Ectodermal cell (in vitro differentiated cells): ENCODE results near the gene HES7. TPM values are rescaled to one million over a fixed set of nuclear protein-coding genes. Genes with fewer than 3 reads are reported as not detected.
A peak's percentile ranks its signal among the peaks of the same experiment; 100 is the strongest.
"Not testable (repeated sequence)": the region's sequence is repeated elsewhere in the genome, so short reads cannot be mapped to it uniquely, and the experiment has no call there.

Experiments
- H3K27ac ChIP-seq: 2 replicates; pipeline ENCODE4 v1.7.0; 2013; ENCODE audit warnings: mild to moderate bottlenecking, low read depth, low read length; ENCODE audit not compliant: insufficient read depth, poor library complexity, severe bottlenecking
- H3K27me3 ChIP-seq: 2 replicates; pipeline ENCODE4 v1.7.0; 2013; ENCODE audit warnings: mild to moderate bottlenecking, low read length; ENCODE audit not compliant: insufficient read depth, control insufficient read depth, poor library complexity, severe bottlenecking
- H3K36me3 ChIP-seq: one replicate; pipeline ENCODE4 v1.7.0; 2013; ENCODE audit warnings: low read length; ENCODE audit not compliant: control insufficient read depth, insufficient read depth
- H3K4me1 ChIP-seq: one replicate; pipeline ENCODE4 v1.7.0; 2013; ENCODE audit warnings: low read length; ENCODE audit not compliant: control insufficient read depth, insufficient read depth
- H3K4me3 ChIP-seq: 2 replicates; pipeline ENCODE4 v1.7.0; 2013; ENCODE audit warnings: low read depth, low read length, control low read depth; ENCODE audit not compliant: insufficient read depth
- H3K9me3 ChIP-seq: 2 replicates; pipeline ENCODE4 v1.7.0; 2013; ENCODE audit warnings: mild to moderate bottlenecking, low read length, moderate library complexity; ENCODE audit not compliant: control insufficient read depth
- WGBS, 2 experiments: methylation state at CpG; one replicate each; pipeline ENCODE4 v1.1.7; 2013; ENCODE audit warnings: missing lambda C conversion rate in 2 of 2; 5-methylcytosine and 5-hydroxymethylcytosine counted together
- polyA plus RNA-seq, 4 experiments: library from polyadenylated mRNA; stranded (reverse); fragments of 50-300 nt; gene quantifications; one replicate each; pipeline ENCODE4 v1.2.3, GENCODE V29; 2013

HES7 gene
- polyA plus RNA-seq (2013, experiment 1 of 4) = not detected
- 0.21 TPM for polyA plus RNA-seq (2013, experiment 2 of 4)
- 0.91 TPM for polyA plus RNA-seq (2013, experiment 3 of 4)
- 0.53 TPM for polyA plus RNA-seq (2013, experiment 4 of 4)

GRCh38 chr17:8123695-8124349 lies at the start of gene HES7:
HES7 (minus strand) TSS chr17:8124106; CDS start chr17:8124084, 22 bp downstream.
- Histone ChIP-seq H3K4me3 (peak within 1 kb of the TSS; percentile 80), H3K27ac (no peak within 1 kb of the TSS), H3K36me3 (no peaks in the 10 kb centered on the region), H3K27me3 (peaks cover 74% of the 10 kb centered on the region), H3K9me3 (no peaks in the 10 kb centered on the region), H3K4me1 (peaks cover 18% of the 10 kb centered on the region)
- WGBS, 2 experiments = 0 to 1% methylated on average over 29 of the region's 29 CpGs

DNA sequence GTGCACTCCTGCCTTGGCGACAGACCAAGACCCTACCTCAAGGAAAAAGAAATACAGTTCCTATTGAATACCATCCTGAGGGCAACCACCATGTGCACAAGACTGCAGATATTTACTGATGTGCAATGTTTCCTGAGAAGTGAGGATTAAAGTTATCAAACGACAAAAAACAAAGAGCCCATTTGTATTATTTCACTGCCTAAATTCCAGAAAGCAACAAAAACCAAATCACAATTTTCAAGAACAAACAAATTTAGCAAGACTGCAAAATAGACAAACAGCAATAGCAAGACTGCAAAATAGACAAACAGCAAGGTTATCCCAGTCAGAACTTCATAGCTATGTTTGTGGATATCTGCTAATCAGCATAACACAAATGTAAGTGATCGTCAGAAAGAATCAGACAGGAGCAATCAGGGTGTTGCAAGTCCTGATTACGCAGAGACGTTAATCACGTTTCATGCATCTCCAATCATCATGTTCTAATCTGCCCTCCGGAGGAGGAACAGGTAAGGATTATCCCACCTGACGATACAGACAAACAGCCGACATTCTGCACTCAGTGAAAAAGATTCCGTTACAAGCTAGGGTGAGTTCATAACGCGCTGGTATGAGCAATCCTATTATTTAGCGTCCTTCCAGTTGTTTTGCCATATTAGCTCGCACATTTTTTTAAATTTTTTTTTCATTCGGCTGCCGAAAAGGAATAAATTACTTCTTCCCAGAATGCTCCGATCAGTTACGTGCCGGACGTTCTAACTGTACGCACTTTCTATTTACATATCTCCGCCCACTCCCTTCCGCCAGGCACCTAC lies 49.4 kb upstream of the HES7 start:
- 1 to 2% methylated on average over 23 of the region's 23 CpGs for WGBS, 2 experiments
- Histone ChIP-seq H3K27ac (peak overlapping the region; percentile 95), H3K4me3 (peak overlapping the region; percentile 56)

DNA sequence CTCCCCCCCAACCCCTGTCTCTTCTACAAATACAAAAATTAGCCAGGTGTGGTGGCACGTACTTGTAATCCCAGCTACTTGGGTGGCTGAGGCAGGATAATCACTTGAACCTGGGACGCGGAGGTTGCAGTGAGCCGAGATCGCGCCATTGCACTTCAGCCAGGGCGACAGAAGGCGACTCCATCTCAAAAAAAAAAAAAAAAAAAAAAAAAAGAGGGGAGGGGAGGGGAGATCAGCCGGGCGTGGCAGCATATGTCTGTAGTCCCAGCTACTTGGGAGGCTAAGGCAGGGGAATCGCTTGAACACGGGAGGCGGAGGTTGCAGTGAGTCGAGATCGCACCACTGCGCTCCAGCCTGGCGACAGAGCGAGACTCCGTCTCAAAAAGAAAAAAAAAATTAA lies 46.3 kb upstream of the HES7 start:
- H3K4me1 ChIP-seq, H3K27ac ChIP-seq, H3K4me3 ChIP-seq, H3K36me3 ChIP-seq, H3K9me3 ChIP-seq, H3K27me3 ChIP-seq: not testable (repeated sequence)
- 89 to 93% methylated on average over 16 to 19 of the region's 19 CpGs for WGBS, 2 experiments

More for the DNA sequence above, 49.4 kb upstream of the HES7 start:
- H3K4me1 ChIP-seq = peaks cover 23% of the 10 kb centered on the region
- H3K36me3 ChIP-seq = no peaks in the 10 kb centered on the region
- H3K9me3 ChIP-seq = no peaks in the 10 kb centered on the region
- H3K27me3 ChIP-seq = no peaks in the 10 kb centered on the region

GRCh38 chr17:8167526-8167925 lies 43.6 kb upstream of the HES7 start:
- Histone ChIP-seq H3K27ac (no peak overlapping the region), H3K27me3 (no peaks in the 10 kb centered on the region), H3K9me3 (no peaks in the 10 kb centered on the region), H3K36me3 (no peaks in the 10 kb centered on the region), H3K4me3 (no peak overlapping the region), H3K4me1 (peaks cover 16% of the 10 kb centered on the region)
- WGBS, 2 experiments = 77 to 83% methylated on average over 3 of the region's 3 CpGs

DNA sequence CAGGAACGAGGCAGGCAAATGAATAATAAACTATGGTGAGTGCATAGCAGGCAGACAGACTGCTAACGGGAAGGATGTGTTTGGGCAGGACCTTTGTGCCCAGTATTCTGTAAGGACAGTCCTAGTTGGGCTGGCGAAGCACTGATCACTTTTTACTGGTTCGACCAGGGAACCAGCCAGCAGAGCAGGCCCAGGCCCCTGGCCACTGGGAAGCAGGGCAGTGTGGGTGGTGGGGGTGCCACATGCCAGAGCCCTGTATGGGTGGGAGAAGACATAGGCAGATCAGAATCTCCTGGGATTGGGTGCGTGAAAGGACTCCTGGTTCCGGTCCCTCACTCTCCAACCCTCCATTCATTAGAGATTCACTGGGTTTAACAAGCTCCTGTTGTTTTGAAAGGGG lies 42.8 kb upstream of the HES7 start:
- no peaks in the 10 kb centered on the region for H3K27me3 ChIP-seq
- H3K9me3 ChIP-seq = no peaks in the 10 kb centered on the region
- 85 to 93% methylated on average over 5 to 6 of the region's 6 CpGs for WGBS, 2 experiments
- H3K4me1 ChIP-seq = peaks cover 18% of the 10 kb centered on the region
- H3K36me3 ChIP-seq = peaks cover under 1% of the 10 kb centered on the region
- no peak overlapping the region for H3K27ac ChIP-seq
- no peak overlapping the region for H3K4me3 ChIP-seq

DNA sequence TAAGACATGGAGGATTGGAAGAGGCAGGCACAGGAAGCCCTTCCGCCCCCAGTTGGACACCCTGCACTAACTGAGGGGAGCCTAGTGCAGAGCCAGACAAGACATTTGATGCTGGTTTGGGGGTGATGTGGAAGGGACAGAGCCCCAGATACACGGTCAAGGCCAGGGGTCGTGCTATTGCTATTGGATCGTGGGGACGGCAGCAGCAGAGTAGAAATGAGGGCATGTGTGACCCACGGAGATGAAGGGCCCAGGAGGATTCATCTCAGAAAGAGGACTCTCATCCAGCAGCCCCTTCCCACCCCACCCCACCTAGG lies 40.9 kb upstream of the HES7 start:
- Histone ChIP-seq H3K9me3 (no peaks in the 10 kb centered on the region), H3K4me3 (no peak overlapping the region), H3K36me3 (peaks cover 11% of the 10 kb centered on the region), H3K27me3 (no peaks in the 10 kb centered on the region), H3K27ac (no peak overlapping the region), H3K4me1 (peaks cover 28% of the 10 kb centered on the region)
- WGBS, 2 experiments = 84 to 87% methylated on average over 6 of the region's 6 CpGs

GRCh38 chr17:8163978-8164814 lies 40.3 kb upstream of the HES7 start:
- Histone ChIP-seq H3K4me1 (peaks cover 28% of the 10 kb centered on the region), H3K4me3 (no peak overlapping the region), H3K27ac (peak overlapping the region; percentile 97), H3K36me3 (peaks cover 11% of the 10 kb centered on the region), H3K27me3 (no peaks in the 10 kb centered on the region), H3K9me3 (no peaks in the 10 kb centered on the region)
- 38 to 46% methylated on average over 13 of the region's 13 CpGs for WGBS, 2 experiments

DNA sequence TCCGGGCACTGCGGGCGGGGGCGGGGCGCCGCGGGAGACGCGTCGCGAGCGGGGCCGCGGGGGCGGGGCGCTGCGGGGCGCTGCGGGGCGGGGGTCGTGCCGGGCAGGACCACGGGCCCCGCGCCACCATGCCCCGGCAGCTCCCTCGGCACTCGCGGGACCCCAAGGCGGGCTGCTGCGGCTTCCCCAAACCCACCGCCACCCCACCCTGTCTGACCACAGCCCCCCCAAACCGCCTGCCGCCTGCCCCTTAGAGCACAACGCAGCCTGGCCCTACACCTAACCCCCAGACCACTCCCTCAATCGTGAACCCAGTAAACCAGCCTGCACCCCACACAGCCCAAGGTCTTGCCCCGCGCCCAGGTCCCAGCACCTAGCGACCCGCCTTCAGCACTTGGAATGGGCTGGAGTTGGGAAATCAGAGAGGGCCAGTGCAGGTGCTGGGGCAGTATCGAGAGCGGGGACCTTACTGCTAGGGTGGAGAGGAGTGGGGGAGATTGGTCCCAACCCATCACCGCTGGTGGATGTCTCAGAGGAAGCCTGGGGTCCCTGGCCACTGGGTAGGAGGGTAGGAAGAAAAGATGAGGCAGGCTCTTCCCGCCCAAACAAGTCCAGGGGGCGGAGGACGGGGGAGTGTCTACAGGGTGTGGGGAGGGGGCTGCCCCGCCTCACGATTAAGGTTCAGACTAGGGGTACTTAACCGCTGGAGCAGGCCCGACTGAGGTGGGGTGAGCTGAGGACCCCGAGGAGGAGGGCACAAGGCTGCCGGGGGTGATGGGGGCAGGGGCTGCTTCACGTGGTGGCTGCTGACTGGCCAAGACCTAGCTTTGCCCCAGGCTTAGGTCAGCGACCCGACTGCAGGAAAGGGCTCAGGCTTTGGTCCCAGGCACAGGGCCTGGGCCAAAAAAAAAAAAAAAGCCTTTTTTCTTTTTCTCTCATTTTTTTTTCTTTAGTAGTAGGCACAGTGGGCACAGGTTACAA lies 39.4 kb upstream of the HES7 start:
- WGBS, 2 experiments = 1% methylated on average over 55 of the region's 55 CpGs
- Histone ChIP-seq H3K27me3 (no peaks in the 10 kb centered on the region), H3K4me1 (peaks cover 28% of the 10 kb centered on the region), H3K4me3 (peak overlapping the region; percentile 97), H3K27ac (peak overlapping the region; percentile 97), H3K36me3 (peaks cover 11% of the 10 kb centered on the region), H3K9me3 (no peaks in the 10 kb centered on the region)

DNA sequence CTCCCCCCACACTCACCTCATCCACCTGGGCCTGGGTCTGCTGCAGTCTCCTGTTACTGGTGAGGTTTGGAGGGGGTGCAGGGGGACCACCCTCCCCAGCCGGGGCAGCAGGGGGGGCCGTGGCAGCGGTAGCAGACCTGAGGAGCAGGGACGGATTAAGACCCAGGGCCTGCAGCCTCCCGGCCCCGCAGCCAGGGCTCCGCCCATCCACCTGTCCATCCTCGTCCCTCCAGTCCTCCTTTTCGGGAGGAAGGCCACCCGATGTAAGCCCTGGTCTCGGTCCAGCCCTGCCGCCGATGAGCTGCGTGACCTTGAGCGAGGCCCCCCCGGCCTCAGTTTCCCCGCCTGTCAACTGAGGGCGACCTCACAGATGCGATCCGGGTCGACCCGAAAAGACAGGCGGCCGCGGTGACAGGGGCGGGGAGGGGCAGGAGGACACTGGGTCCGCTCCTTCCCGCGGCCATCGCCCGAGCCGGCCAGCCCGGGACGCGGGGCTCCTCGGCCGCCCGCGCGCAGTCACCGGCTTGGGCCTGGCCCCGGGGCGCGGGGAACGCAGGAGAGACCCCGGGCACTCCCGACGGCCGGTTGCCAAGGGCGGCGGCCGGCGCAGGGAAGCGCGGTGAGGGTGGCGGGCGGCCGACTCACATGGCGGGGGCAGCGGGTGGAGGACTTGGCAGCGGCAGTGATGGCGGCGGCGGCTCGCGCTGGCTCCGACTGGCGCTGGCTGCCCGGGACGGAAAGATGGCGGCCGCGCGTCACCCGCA lies 38.5 kb upstream of the HES7 start, which contains the start of gene VAMP2:
Gene VAMP2, minus strand, starts transcription at position 716 of the 764 bp plus-strand sequence. Its CDS starts 69 bp downstream, at position 647.
- peak within 1 kb of the TSS; percentile 97 for H3K4me3 ChIP-seq
- 0 to 1% methylated on average over 75 of the region's 75 CpGs for WGBS, 2 experiments
- no peaks in the 10 kb centered on the region for H3K27me3 ChIP-seq
- H3K36me3 ChIP-seq = peaks cover 11% of the 10 kb centered on the region
- no peaks in the 10 kb centered on the region for H3K9me3 ChIP-seq
- peaks cover 28% of the 10 kb centered on the region for H3K4me1 ChIP-seq
- peak within 1 kb of the TSS; percentile 97 for H3K27ac ChIP-seq
